ENCODE results near the gene COL4A2.

The COL4A2 gene

GRCh38 chr13:110348309-110349105 is 41.4 kb downstream of the COL4A2 start:
- Histone ChIP-seq H2BK5ac (ENCODE audit: low read length) (no peak overlapping the region), H3K27me3 (ENCODE audit: control insufficient read depth in 3 of 3, insufficient read depth in 3 of 3, low read depth in 1 of 3, low read length in 3 of 3) (no peaks in the 10 kb centered on the region), H2BK15ac (ENCODE audit: low read length) (no peak overlapping the region), H3K79me1 (ENCODE audit: low read depth, low read length) (peaks cover 15% of the 10 kb centered on the region), H2AK5ac (ENCODE audit: low read depth, low read length) (no peak overlapping the region), H3K36me3 (replicated peaks in 1 of 2; ENCODE audit: control insufficient read depth in 2 of 2, insufficient read depth in 2 of 2, low read length in 2 of 2) (peaks cover 0 to 28% of the 10 kb centered on the region in 2 donors), H3K18ac (ENCODE audit: low read length) (no peak overlapping the region), H3K14ac (ENCODE audit: low read length) (no peak overlapping the region), H3K23ac (ENCODE audit: low read depth, low read length, poor library complexity) (no peak overlapping the region), H2BK120ac (ENCODE audit: low read depth, low read length) (no peak overlapping the region), H3K9ac (ENCODE audit: low read depth, low read length, poor library complexity) (no peak overlapping the region), H2BK12ac (ENCODE audit: low read length) (no peak overlapping the region), H3K4me2 (ENCODE audit: insufficient read depth, low read length, poor library complexity, severe bottlenecking) (no peak overlapping the region), H4K91ac (ENCODE audit: low read depth, low read length, poor library complexity) (no peak overlapping the region), H3K27ac (replicated peaks; ENCODE audit: low read length) (no peak overlapping the region), H3K4me1 (ENCODE audit: control insufficient read depth in 2 of 2, insufficient read depth in 1 of 2, low read depth in 1 of 2, low read length in 2 of 2) (peaks cover 4 to 6% of the 10 kb centered on the region in 2 donors), H4K8ac (ENCODE audit: low read depth, low read length) (no peak overlapping the region), H3K9me3 (replicated peaks in 1 of 2; ENCODE audit: control insufficient read depth in 2 of 2, insufficient read depth in 1 of 2, low read depth in 1 of 2, low read length in 2 of 2) (peaks cover 2 to 11% of the 10 kb centered on the region in 2 donors), H3K4ac (ENCODE audit: low read length) (no peak overlapping the region), H3K4me3 (ENCODE audit: low read length in 2 of 2) (no peak overlapping the region), H2AFZ (ENCODE audit: low read length) (no peak overlapping the region)
- no peak for DNase-seq (ENCODE audit: low spot score)
- WGBS, 2 donors (ENCODE audit: extremely low coverage in 2 of 2, insufficient read length in 2 of 2, insufficient replicate concordance in 1 of 2), result no CpG with 5 or more reads among the region's 8 CpGs

GRCh38 chr13:110349239-110349638 is 42.2 kb downstream of the COL4A2 start:
- Histone ChIP-seq H2BK120ac (ENCODE audit: low read depth, low read length) (no peak overlapping the region), H3K23ac (ENCODE audit: low read depth, low read length, poor library complexity) (peak overlapping the region; percentile 32), H2BK5ac (ENCODE audit: low read length) (no peak overlapping the region), H3K4me3 (ENCODE audit: low read length in 2 of 2) (no peak overlapping the region), H3K36me3 (replicated peaks in 1 of 2; ENCODE audit: control insufficient read depth in 2 of 2, insufficient read depth in 2 of 2, low read length in 2 of 2) (peaks cover 0 to 24% of the 10 kb centered on the region in 2 donors), H3K9ac (ENCODE audit: low read depth, low read length, poor library complexity) (peak overlapping the region; percentile 5), H3K4me1 (ENCODE audit: control insufficient read depth in 2 of 2, insufficient read depth in 1 of 2, low read depth in 1 of 2, low read length in 2 of 2) (peaks cover 4 to 6% of the 10 kb centered on the region in 2 donors), H3K18ac (ENCODE audit: low read length) (no peak overlapping the region), H3K27ac (replicated peaks; ENCODE audit: low read length) (no peak overlapping the region), H3K4ac (ENCODE audit: low read length) (no peak overlapping the region), H4K91ac (ENCODE audit: low read depth, low read length, poor library complexity) (no peak overlapping the region), H3K9me3 (replicated peaks in 1 of 2; ENCODE audit: control insufficient read depth in 2 of 2, insufficient read depth in 1 of 2, low read depth in 1 of 2, low read length in 2 of 2) (peaks cover 2 to 5% of the 10 kb centered on the region in 2 donors), H2AK5ac (ENCODE audit: low read depth, low read length) (no peak overlapping the region), H4K8ac (ENCODE audit: low read depth, low read length) (no peak overlapping the region), H3K14ac (ENCODE audit: low read length) (no peak overlapping the region), H2AFZ (ENCODE audit: low read length) (no peak overlapping the region), H3K79me1 (ENCODE audit: low read depth, low read length) (peaks cover 15% of the 10 kb centered on the region), H3K27me3 (ENCODE audit: control insufficient read depth in 3 of 3, insufficient read depth in 3 of 3, low read depth in 1 of 3, low read length in 3 of 3) (no peaks in the 10 kb centered on the region), H2BK15ac (ENCODE audit: low read length) (no peak overlapping the region), H2BK12ac (ENCODE audit: low read length) (no peak overlapping the region), H3K4me2 (ENCODE audit: insufficient read depth, low read length, poor library complexity, severe bottlenecking) (no peak overlapping the region)
- DNase-seq (ENCODE audit: low spot score), result no peak
- WGBS, 2 donors (ENCODE audit: extremely low coverage in 2 of 2, insufficient read length in 2 of 2, insufficient replicate concordance in 1 of 2), result no CpG with 5 or more reads among the region's 5 CpGs

- no peak overlapping the region for H2BK5ac ChIP-seq (ENCODE audit: low read length)
- H3K9ac ChIP-seq (ENCODE audit: low read depth, low read length, poor library complexity), result no peak overlapping the region
- H3K4me3 ChIP-seq (ENCODE audit: low read length in 2 of 2), result no peak overlapping the region
- no peak overlapping the region for H4K91ac ChIP-seq (ENCODE audit: low read depth, low read length, poor library complexity)
- peaks cover 4 to 6% of the 10 kb centered on the region in 2 donors for H3K4me1 ChIP-seq (ENCODE audit: control insufficient read depth in 2 of 2, insufficient read depth in 1 of 2, low read depth in 1 of 2, low read length in 2 of 2)
- H3K23ac ChIP-seq (ENCODE audit: low read depth, low read length, poor library complexity), result no peak overlapping the region
- peaks cover 15% of the 10 kb centered on the region for H3K79me1 ChIP-seq (ENCODE audit: low read depth, low read length)
- no peak overlapping the region for H3K18ac ChIP-seq (ENCODE audit: low read length)
- no peaks in the 10 kb centered on the region for H3K9me3 ChIP-seq (replicated peaks in 1 of 2; ENCODE audit: control insufficient read depth in 2 of 2, insufficient read depth in 1 of 2, low read depth in 1 of 2, low read length in 2 of 2)
- H3K36me3 ChIP-seq (replicated peaks in 1 of 2; ENCODE audit: control insufficient read depth in 2 of 2, insufficient read depth in 2 of 2, low read length in 2 of 2), result peaks cover 0 to 17% of the 10 kb centered on the region in 2 donors
- DNase-seq (ENCODE audit: low spot score), result no peak
- H3K4ac ChIP-seq (ENCODE audit: low read length), result no peak overlapping the region
- H2BK120ac ChIP-seq (ENCODE audit: low read depth, low read length), result no peak overlapping the region
- WGBS, 2 donors (ENCODE audit: extremely low coverage in 2 of 2, insufficient read length in 2 of 2, insufficient replicate concordance in 1 of 2), result no CpG with 5 or more reads among the region's 1 CpG
- H3K27me3 ChIP-seq (ENCODE audit: control insufficient read depth in 3 of 3, insufficient read depth in 3 of 3, low read depth in 1 of 3, low read length in 3 of 3), result no peaks in the 10 kb centered on the region
- no peak overlapping the region for H3K14ac ChIP-seq (ENCODE audit: low read length)
- H3K27ac ChIP-seq (replicated peaks; ENCODE audit: low read length), result no peak overlapping the region
- H2BK15ac ChIP-seq (ENCODE audit: low read length), result no peak overlapping the region
- no peak overlapping the region for H2AFZ ChIP-seq (ENCODE audit: low read length)
- H3K4me2 ChIP-seq (ENCODE audit: insufficient read depth, low read length, poor library complexity, severe bottlenecking), result no peak overlapping the region
- H2AK5ac ChIP-seq (ENCODE audit: low read depth, low read length), result no peak overlapping the region
- no peak overlapping the region for H2BK12ac ChIP-seq (ENCODE audit: low read length)
- H4K8ac ChIP-seq (ENCODE audit: low read depth, low read length), result no peak overlapping the region
Observed at GRCh38 chr13:110350049-110350448, 43.0 kb downstream of the COL4A2 start.

GRCh38 chr13:110350509-110350908 is 43.4 kb downstream of the COL4A2 start:
- Histone ChIP-seq H3K4me3 (ENCODE audit: low read length in 2 of 2) (peak overlapping the region in 1 of 2 donors; percentile 0), H3K9me3 (replicated peaks in 1 of 2; ENCODE audit: control insufficient read depth in 2 of 2, insufficient read depth in 1 of 2, low read depth in 1 of 2, low read length in 2 of 2) (no peaks in the 10 kb centered on the region), H3K4ac (ENCODE audit: low read length) (no peak overlapping the region), H2AFZ (ENCODE audit: low read length) (no peak overlapping the region), H3K4me2 (ENCODE audit: insufficient read depth, low read length, poor library complexity, severe bottlenecking) (no peak overlapping the region), H2BK120ac (ENCODE audit: low read depth, low read length) (no peak overlapping the region), H4K8ac (ENCODE audit: low read depth, low read length) (no peak overlapping the region), H3K27me3 (ENCODE audit: control insufficient read depth in 3 of 3, insufficient read depth in 3 of 3, low read depth in 1 of 3, low read length in 3 of 3) (no peaks in the 10 kb centered on the region), H2BK5ac (ENCODE audit: low read length) (no peak overlapping the region), H2BK15ac (ENCODE audit: low read length) (no peak overlapping the region), H3K9ac (ENCODE audit: low read depth, low read length, poor library complexity) (no peak overlapping the region), H3K18ac (ENCODE audit: low read length) (no peak overlapping the region), H2AK5ac (ENCODE audit: low read depth, low read length) (no peak overlapping the region), H3K79me1 (ENCODE audit: low read depth, low read length) (peaks cover 15% of the 10 kb centered on the region), H3K36me3 (replicated peaks in 1 of 2; ENCODE audit: control insufficient read depth in 2 of 2, insufficient read depth in 2 of 2, low read length in 2 of 2) (peaks cover 0 to 14% of the 10 kb centered on the region in 2 donors), H3K4me1 (ENCODE audit: control insufficient read depth in 2 of 2, insufficient read depth in 1 of 2, low read depth in 1 of 2, low read length in 2 of 2) (peaks cover 4 to 6% of the 10 kb centered on the region in 2 donors), H3K23ac (ENCODE audit: low read depth, low read length, poor library complexity) (no peak overlapping the region), H3K14ac (ENCODE audit: low read length) (no peak overlapping the region), H3K27ac (replicated peaks; ENCODE audit: low read length) (no peak overlapping the region), H2BK12ac (ENCODE audit: low read length) (no peak overlapping the region), H4K91ac (ENCODE audit: low read depth, low read length, poor library complexity) (peak overlapping the region; percentile 16)
- no peak for DNase-seq (ENCODE audit: low spot score)
- no CpG with 5 or more reads among the region's 3 CpGs for WGBS, 2 donors (ENCODE audit: extremely low coverage in 2 of 2, insufficient read length in 2 of 2, insufficient replicate concordance in 1 of 2)
